HepG2 (cell line): ENCODE results near the gene FLYWCH1. TPM values are rescaled to one million over a fixed set of nuclear protein-coding genes. Genes with fewer than 3 reads are reported as not detected.

Experiments used
- CEBPB ChIP-seq: IDR thresholded peaks from 2 replicates; pipeline ENCODE4 v1.6.1; 2011; ENCODE audit warnings: low read depth, low read length, improper control_type of control experiment, borderline replicate concordance
- FOXM1 ChIP-seq: sonication (generic); formaldehyde crosslinking; IDR thresholded peaks from 2 replicates; pipeline ENCODE4 v1.5.0; 2020; ENCODE audit warnings: missing genetic modification reagents
- HDAC6 ChIP-seq: fragments of 200-600 bp; sonication (generic); IDR thresholded peaks from 2 replicates; pipeline ENCODE4 v1.7.0; 2017; ENCODE audit warnings: mild to moderate bottlenecking, antibody characterized with exemption, low read length, low read depth
- ISL2 ChIP-seq: sonication (generic); formaldehyde crosslinking; IDR thresholded peaks from 2 replicates; pipeline ENCODE4 v1.5.0; 2020; ENCODE audit warnings: missing genetic modification reagents
- JUND ChIP-seq: sonication (generic); formaldehyde crosslinking; IDR thresholded peaks from 2 replicates; pipeline ENCODE4 v1.8.0; 2022; ENCODE audit warnings: mild to moderate bottlenecking, missing genetic modification reagents
- MED1 ChIP-seq: sonication (generic); formaldehyde crosslinking; IDR thresholded peaks from 2 replicates; pipeline ENCODE4 v1.4.0; 2020; ENCODE audit warnings: missing genetic modification reagents
- MXD4 ChIP-seq: IDR thresholded peaks from 2 replicates; pipeline ENCODE4 v1.6.1; 2016; ENCODE audit warnings: mild to moderate bottlenecking, missing biosample characterization, missing genetic modification reagents
- NCOR1 ChIP-seq: fragments of 200-600 bp; sonication (generic); IDR thresholded peaks from 2 replicates; pipeline ENCODE4 v1.7.0; 2017; ENCODE audit warnings: antibody characterized with exemption, low read length, borderline replicate concordance
- NFIB ChIP-seq: sonication (generic); formaldehyde crosslinking; IDR thresholded peaks from 2 replicates; pipeline ENCODE4 v1.9.0; 2021; ENCODE audit warnings: missing genetic modification reagents, mild to moderate bottlenecking, borderline replicate concordance
- NR2F2 ChIP-seq: IDR thresholded peaks from 2 replicates; pipeline ENCODE4 v1.6.1; 2012; ENCODE audit warnings: low read depth, inconsistent platforms, borderline replicate concordance
- PRPF4 ChIP-seq: fragments of 200-400 bp; formaldehyde crosslinking; IDR thresholded peaks from 2 replicates; pipeline ENCODE4 v1.6.1; 2016; ENCODE audit warnings: low read length, low read depth; ENCODE audit not compliant: poor library complexity, severe bottlenecking
- REL ChIP-seq: sonication (generic); formaldehyde crosslinking; conservative IDR thresholded peaks from 2 replicates; pipeline ENCODE4 v1.8.0; 2022; ENCODE audit warnings: mild to moderate bottlenecking, missing genetic modification reagents, moderate library complexity
- RORA ChIP-seq: sonication (generic); formaldehyde crosslinking; IDR thresholded peaks from 2 replicates; pipeline ENCODE4 v1.5.0; 2020; ENCODE audit warnings: mild to moderate bottlenecking, missing genetic modification reagents, moderate library complexity
- SP5 ChIP-seq: IDR thresholded peaks from 2 replicates; pipeline ENCODE4 v1.6.1; 2016; ENCODE audit warnings: low read depth, borderline replicate concordance
- TARDBP ChIP-seq: sonication (generic); formaldehyde crosslinking; IDR thresholded peaks from 2 replicates; pipeline ENCODE4 v1.8.0; 2022; ENCODE audit warnings: mild to moderate bottlenecking, missing genetic modification reagents
- ZFX ChIP-seq: sonication (generic); formaldehyde crosslinking; IDR thresholded peaks from 2 replicates; pipeline ENCODE4 v1.4.0; 2020; ENCODE audit warnings: mild to moderate bottlenecking, low read depth, missing genetic modification reagents, moderate library complexity
- ZNF577 ChIP-seq: sonication (generic); formaldehyde crosslinking; IDR thresholded peaks from 2 replicates; pipeline ENCODE4 v1.4.0; 2020; ENCODE audit warnings: mild to moderate bottlenecking, low read depth, missing genetic modification reagents, borderline replicate concordance
- ZNF83 ChIP-seq: sonication (generic); formaldehyde crosslinking; IDR thresholded peaks from 2 replicates; pipeline ENCODE4 v1.4.0; 2020; ENCODE audit warnings: missing genetic modification reagents, mild to moderate bottlenecking, borderline replicate concordance
- ZNF878 ChIP-seq: sonication (generic); formaldehyde crosslinking; IDR thresholded peaks from 2 replicates; pipeline ENCODE4 v1.8.1; 2023; ENCODE audit warnings: mild to moderate bottlenecking, missing genetic modification reagents, moderate library complexity
- ZSCAN9 ChIP-seq: IDR thresholded peaks from 2 replicates; pipeline ENCODE4 v1.6.1; 2016; ENCODE audit warnings: borderline replicate concordance
- polyA plus RNA-seq, 8 experiments: library from polyadenylated mRNA; depleted of rRNA in 3 of 8; stranded (reverse) in 7 of 8; unstranded in 1 of 8; fragments of >200 nt; fragmentation: Illumina TruSeq in 4 of 8; extraction: Trizol in 4 of 8; gene quantifications; 2 replicates each; pipeline versions ENCODE4 v1.2.1 to v1.2.3, GENCODE V29; 2011 to 2016; ENCODE audit warnings: low read depth in 4 of 8, missing spikeins in 1 of 8, mixed read lengths in 1 of 8; ENCODE audit not compliant: insufficient read depth in 1 of 8
- total RNA-seq, 5 experiments: library from RNA; depleted of rRNA; stranded (reverse); fragments of >200 nt; fragmentation: Illumina TruSeq; extraction: Trizol; gene quantifications; 2 replicates each; pipeline ENCODE4 v1.2.3, GENCODE V29; 2016; ENCODE audit warnings: low read depth in 1 of 5
- TF ChIP-seq, protein P1 (sequence below): IDR thresholded peaks from 2 replicates; pipeline ENCODE4 v1.6.1; 2016
- TF ChIP-seq, protein P2 (sequence below): sonication (generic); formaldehyde crosslinking; IDR thresholded peaks from 2 replicates; pipeline ENCODE4 v1.5.0; 2020; ENCODE audit warnings: mild to moderate bottlenecking, missing genetic modification reagents
- TF ChIP-seq, protein P3 (sequence below), 2 experiments: sonication (generic) in 1 of 2; formaldehyde crosslinking in 1 of 2; IDR thresholded peaks; 2 replicates each; pipeline versions ENCODE4 v1.5.1 to v1.6.1; 2011 to 2020; ENCODE audit warnings: borderline replicate concordance in 1 of 2, low read depth in 1 of 2, low read length in 1 of 2, mild to moderate bottlenecking in 1 of 2, missing genetic modification reagents in 1 of 2, moderate library complexity in 1 of 2

The FLYWCH1 gene
- total and polyA plus RNA-seq, 2 of the 13 experiments (the other 11 are each of a cell fraction or from before 2014, with no cell fraction given), result 7.3 to 12.4 TPM

DNA sequence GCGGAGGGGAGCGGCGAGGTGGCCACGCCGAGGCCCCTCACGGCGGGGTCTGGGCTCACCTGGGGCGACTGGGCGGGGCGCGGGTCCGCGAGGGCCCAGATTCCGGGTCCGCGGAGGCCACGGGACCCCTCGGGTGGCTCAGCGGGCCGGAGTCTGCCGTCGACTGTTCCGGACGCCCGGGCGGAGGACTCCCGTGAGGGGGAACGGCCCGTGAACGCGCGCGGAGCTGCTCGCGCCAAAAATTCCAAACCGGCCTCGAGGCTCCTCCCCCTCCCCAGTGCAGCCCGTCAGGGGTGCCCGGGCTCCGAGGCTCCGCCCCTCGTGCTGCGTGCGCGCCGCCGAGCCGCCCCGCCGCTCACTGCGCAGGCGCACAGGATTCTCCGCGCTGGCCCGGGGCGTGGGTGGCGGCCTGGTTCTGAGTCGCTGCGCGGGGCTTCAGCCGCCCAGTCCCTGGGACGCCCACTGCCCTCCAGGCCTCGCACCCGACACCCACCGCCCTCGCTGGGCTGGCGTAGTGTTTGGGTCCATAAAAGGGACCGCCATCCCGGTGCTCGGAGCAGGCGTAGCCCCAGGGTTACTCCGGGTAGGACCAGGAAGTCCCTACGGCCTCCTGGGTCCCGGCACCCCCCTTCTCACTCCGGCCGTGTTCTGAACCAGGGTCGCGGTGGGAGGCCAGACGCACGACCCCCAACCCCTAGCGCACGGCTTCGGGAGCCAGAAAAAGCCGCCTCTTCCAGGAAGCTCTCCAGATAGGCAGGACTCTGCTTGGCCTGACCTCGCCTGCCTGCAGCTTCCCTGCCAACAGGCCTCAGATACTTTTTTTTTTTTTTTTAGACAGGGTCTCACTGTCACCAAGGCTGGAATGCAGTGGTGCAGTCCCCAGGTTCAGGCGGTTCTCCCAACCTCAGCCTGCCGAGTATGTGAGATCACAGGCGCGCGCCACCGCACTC, 68.8 kb downstream of the FLYWCH1 start, which contains the start of gene PKMYT1 (continued):
- TF ChIP-seq JUND, result peak; percentile 30; the same call in 1 of the 2 replicates
- peak; percentile 69 for TF ChIP-seq MXD4 (CRISPR knock-in tag)
- TF ChIP-seq NCOR1, result no peak
- TF ChIP-seq, protein P1, sequence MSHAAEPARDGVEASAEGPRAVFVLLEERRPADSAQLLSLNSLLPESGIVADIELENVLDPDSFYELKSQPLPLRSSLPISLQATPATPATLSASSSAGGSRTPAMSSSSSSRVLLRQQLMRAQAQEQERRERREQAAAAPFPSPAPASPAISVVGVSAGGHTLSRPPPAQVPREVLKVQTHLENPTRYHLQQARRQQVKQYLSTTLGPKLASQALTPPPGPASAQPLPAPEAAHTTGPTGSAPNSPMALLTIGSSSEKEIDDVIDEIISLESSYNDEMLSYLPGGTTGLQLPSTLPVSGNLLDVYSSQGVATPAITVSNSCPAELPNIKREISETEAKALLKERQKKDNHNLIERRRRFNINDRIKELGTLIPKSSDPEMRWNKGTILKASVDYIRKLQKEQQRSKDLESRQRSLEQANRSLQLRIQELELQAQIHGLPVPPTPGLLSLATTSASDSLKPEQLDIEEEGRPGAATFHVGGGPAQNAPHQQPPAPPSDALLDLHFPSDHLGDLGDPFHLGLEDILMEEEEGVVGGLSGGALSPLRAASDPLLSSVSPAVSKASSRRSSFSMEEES (CRISPR knock-in tag), result no peak
- TF ChIP-seq NFIB (CRISPR knock-in tag), result no peak
- TF ChIP-seq FOXM1 (CRISPR knock-in tag), result no peak
- peak; percentile 96 for TF ChIP-seq ZFX
- TF ChIP-seq, protein P2, sequence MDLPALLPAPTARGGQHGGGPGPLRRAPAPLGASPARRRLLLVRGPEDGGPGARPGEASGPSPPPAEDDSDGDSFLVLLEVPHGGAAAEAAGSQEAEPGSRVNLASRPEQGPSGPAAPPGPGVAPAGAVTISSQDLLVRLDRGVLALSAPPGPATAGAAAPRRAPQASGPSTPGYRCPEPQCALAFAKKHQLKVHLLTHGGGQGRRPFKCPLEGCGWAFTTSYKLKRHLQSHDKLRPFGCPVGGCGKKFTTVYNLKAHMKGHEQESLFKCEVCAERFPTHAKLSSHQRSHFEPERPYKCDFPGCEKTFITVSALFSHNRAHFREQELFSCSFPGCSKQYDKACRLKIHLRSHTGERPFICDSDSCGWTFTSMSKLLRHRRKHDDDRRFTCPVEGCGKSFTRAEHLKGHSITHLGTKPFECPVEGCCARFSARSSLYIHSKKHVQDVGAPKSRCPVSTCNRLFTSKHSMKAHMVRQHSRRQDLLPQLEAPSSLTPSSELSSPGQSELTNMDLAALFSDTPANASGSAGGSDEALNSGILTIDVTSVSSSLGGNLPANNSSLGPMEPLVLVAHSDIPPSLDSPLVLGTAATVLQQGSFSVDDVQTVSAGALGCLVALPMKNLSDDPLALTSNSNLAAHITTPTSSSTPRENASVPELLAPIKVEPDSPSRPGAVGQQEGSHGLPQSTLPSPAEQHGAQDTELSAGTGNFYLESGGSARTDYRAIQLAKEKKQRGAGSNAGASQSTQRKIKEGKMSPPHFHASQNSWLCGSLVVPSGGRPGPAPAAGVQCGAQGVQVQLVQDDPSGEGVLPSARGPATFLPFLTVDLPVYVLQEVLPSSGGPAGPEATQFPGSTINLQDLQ, result 0 out of 2 replicates have a peak, but pooled peaks have one; percentile 26
- TF ChIP-seq TARDBP (CRISPR knock-in tag), result no peak
- no peak for TF ChIP-seq SP5 (CRISPR knock-in tag)
- TF ChIP-seq ISL2 (CRISPR knock-in tag), result peak; percentile 18; the same call in 1 of the 2 replicates
- no peak for TF ChIP-seq PRPF4
- TF ChIP-seq REL, result 0 out of 2 replicates have a peak, but pooled peaks have one; percentile 48
- no peak for TF ChIP-seq CEBPB
- TF ChIP-seq ZNF878, result no peak
- TF ChIP-seq ZNF577 (CRISPR knock-in tag), result no peak
- no peak for TF ChIP-seq HDAC6
- TF ChIP-seq, protein P3, sequence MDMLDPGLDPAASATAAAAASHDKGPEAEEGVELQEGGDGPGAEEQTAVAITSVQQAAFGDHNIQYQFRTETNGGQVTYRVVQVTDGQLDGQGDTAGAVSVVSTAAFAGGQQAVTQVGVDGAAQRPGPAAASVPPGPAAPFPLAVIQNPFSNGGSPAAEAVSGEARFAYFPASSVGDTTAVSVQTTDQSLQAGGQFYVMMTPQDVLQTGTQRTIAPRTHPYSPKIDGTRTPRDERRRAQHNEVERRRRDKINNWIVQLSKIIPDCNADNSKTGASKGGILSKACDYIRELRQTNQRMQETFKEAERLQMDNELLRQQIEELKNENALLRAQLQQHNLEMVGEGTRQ (IDR thresholded peaks at IDR 0.05; ENCODE audit: low read depth, low read length), result no peak
- TF ChIP-seq, protein P3 (CRISPR knock-in tag; IDR thresholded peaks at IDR 0.05; ENCODE audit: borderline replicate concordance), result no peak
- TF ChIP-seq NR2F2, result no peak
- peak; percentile 46; the same call in 1 of the 2 replicates for TF ChIP-seq ZNF83 (CRISPR knock-in tag)
- TF ChIP-seq ZSCAN9, result no peak
- no peak for TF ChIP-seq RORA
- TF ChIP-seq MED1 (CRISPR knock-in tag), result peak; percentile 48; the same call in 1 of the 2 replicates
